Muscle of back (tissue), 11 donors: ENCODE results near the gene BARX2. TPM values are rescaled to one million over a fixed set of nuclear protein-coding genes. Genes with fewer than 3 reads are reported as not detected.

ENCODE experiments used
- DNase-seq, 3 donors: peaks; one replicate each; pipeline versions ENCODE4 v3.0.0 to v3.0.0-alpha.2; 2013
- polyA plus RNA-seq, 10 donors: library from polyadenylated mRNA; unstranded; fragments of 120-200 nt; gene quantifications; one replicate each; pipeline ENCODE4 v1.2.1, GENCODE V29; 2013; ENCODE audit not compliant: insufficient read length in 10 of 10

The BARX2 gene
- polyA plus RNA-seq, 10 donors, result 0.12 to 15.2 (median 1.2) TPM

GRCh38 chr11:129372609-129373488, 2.8 kb upstream of the BARX2 start:
- peak in 1 of 3 donors; percentile 34 for DNase-seq

GRCh38 chr11:129373489-129373953, 2.1 kb upstream of the BARX2 start:
- DNase-seq, result peak in 1 of 3 donors; percentile 24

GRCh38 chr11:129374081-129374992, 1.3 kb upstream of the BARX2 start:
- DNase-seq, result peak in 1 of 3 donors; percentile 35

GRCh38 chr11:129374993-129375750, 476 bp upstream of the BARX2 start:
- peak in 1 of 3 donors; percentile 47 for DNase-seq

GRCh38 chr11:129376658-129377341, 1.2 kb downstream of the BARX2 start:
- DNase-seq, result peak in 1 of 3 donors; percentile 23

- DNase-seq, result no peak
Observed at GRCh38 chr11:129377739-129378138, 2.1 kb downstream of the BARX2 start.

GRCh38 chr11:129380413-129380812, 4.8 kb downstream of the BARX2 start:
- DNase-seq, result no peak

GRCh38 chr11:129382583-129382982, 6.9 kb downstream of the BARX2 start:
- DNase-seq, result no peak

- DNase-seq, result no peak
Observed at GRCh38 chr11:129383060-129383459, 7.4 kb downstream of the BARX2 start.

GRCh38 chr11:129383502-129383901, 7.9 kb downstream of the BARX2 start:
- no peak for DNase-seq

- DNase-seq, result no peak
Observed at GRCh38 chr11:129384415-129384814, 8.8 kb downstream of the BARX2 start.

- DNase-seq, result no peak
Observed at GRCh38 chr11:129385801-129386200, 10.2 kb downstream of the BARX2 start.

- peak in 1 of 3 donors; percentile 43 for DNase-seq
Observed at GRCh38 chr11:129386795-129387397, 11.2 kb downstream of the BARX2 start.

- no peak for DNase-seq
Observed at GRCh38 chr11:129387434-129387833, 11.8 kb downstream of the BARX2 start.

- no peak for DNase-seq
Observed at GRCh38 chr11:129388824-129389223, 13.2 kb downstream of the BARX2 start.

- DNase-seq, result no peak
Observed at GRCh38 chr11:129390303-129390821, 14.7 kb downstream of the BARX2 start.

- no peak for DNase-seq
Observed at GRCh38 chr11:129391360-129391759, 15.7 kb downstream of the BARX2 start.

GRCh38 chr11:129391821-129392220, 16.2 kb downstream of the BARX2 start:
- no peak for DNase-seq

GRCh38 chr11:129392995-129393394, 17.3 kb downstream of the BARX2 start:
- DNase-seq, result no peak

GRCh38 chr11:129394709-129395108, 19.1 kb downstream of the BARX2 start:
- DNase-seq, result no peak
